B cell (primary cell): Measurements from ENCODE around the gene COASY.

Source experiments
- EZH2 ChIP-seq: IDR thresholded peaks from 2 replicates; pipeline ENCODE4 v1.6.1; 2012; ENCODE audit warnings: borderline replicate concordance, low read depth, mild to moderate bottlenecking, moderate library complexity, low read length; ENCODE audit not compliant: insufficient read depth, poor library complexity, severe bottlenecking
- TF ChIP-seq, protein P1 (sequence below): fragments of 200-600 bp; IDR thresholded peaks from one replicate; pipeline ENCODE4 v1.8.0; 2022; ENCODE audit warnings: antibody characterized with exemption, mild to moderate bottlenecking

DNA sequence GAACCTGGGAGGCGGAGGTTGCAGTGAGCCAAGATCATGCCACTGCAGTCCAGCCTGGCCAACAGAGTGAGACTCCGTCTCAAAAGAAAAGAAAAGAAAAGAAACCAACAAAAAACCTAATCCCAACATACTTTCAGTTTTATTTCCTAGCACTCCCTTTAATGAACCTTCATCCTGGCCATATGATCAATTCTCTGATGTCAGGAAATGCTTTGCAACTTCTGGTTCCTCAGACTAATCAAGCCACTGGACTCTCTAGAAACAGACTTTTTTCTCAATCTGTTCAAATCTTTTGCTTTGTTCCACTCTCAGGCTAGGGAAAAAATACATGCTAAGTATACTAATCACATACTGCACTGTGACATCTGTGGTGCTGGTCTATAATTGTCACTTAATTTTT lies 28.9 kb downstream of the COASY start:
- no peak for TF ChIP-seq EZH2
- TF ChIP-seq, protein P1, sequence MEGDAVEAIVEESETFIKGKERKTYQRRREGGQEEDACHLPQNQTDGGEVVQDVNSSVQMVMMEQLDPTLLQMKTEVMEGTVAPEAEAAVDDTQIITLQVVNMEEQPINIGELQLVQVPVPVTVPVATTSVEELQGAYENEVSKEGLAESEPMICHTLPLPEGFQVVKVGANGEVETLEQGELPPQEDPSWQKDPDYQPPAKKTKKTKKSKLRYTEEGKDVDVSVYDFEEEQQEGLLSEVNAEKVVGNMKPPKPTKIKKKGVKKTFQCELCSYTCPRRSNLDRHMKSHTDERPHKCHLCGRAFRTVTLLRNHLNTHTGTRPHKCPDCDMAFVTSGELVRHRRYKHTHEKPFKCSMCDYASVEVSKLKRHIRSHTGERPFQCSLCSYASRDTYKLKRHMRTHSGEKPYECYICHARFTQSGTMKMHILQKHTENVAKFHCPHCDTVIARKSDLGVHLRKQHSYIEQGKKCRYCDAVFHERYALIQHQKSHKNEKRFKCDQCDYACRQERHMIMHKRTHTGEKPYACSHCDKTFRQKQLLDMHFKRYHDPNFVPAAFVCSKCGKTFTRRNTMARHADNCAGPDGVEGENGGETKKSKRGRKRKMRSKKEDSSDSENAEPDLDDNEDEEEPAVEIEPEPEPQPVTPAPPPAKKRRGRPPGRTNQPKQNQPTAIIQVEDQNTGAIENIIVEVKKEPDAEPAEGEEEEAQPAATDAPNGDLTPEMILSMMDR, result no peak
